Measurements from ENCODE around the gene PGLYRP4.

The PGLYRP4 gene

DNA sequence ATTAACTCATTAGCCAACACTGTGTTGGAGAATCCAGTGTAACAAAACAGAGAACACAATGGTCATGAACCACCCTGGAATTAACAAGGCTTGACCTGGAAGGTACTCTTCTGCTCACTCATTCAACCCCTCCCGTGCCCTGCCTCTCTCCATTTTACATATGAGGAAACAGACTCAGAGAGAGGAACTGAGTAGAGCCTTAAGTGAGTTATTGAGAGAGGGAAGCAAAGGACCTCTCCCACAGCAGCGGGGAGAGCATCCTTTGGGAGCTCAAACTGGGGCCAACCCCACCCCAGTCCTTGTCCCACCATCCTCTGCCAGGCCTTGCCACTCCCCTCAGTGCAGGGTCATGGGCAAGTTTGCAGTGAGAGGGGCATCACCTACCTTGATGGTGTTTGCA is 25.4 kb upstream of the PGLYRP4 start:
- no peak for DNase-seq

DNA sequence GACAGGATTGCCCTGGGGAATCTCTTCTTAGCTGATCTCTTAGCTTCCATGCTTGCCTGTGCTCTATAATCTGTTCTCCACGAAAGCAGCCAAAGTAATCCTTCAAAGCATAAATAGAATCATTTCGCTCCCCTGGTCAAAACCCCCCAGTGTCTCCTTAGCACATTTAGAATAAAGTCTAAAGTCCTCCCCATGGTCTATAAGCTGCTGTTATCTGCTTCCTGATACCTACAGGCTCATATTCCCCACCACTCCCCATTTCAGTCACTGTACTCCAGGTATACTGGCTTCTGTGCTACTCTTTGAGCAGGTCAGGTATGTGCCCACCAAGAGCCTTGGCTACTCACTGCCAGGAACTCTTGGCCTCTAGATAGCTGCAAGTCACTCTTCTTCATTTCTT is 23.9 kb upstream of the PGLYRP4 start:
- DNase-seq = no peak

DNA sequence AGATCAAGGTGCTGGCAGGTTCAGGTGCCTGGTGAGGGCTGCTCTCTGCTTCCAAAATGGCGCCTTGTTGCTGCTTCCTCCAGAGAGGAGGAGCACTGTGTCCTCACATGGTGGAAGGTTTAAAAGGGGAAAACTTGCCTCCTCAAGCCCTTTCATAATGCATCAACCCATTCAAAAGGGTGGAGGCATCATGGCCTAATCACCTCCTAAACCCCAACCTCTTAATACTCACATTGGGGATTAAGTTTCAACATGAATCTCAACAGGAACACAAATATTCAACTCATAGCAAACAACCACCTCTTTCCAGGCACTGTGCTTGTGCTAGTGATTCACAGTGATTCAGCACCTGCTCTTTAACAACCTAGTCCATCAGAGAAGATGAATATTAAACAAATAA is 22.6 kb upstream of the PGLYRP4 start:
- DNase-seq = no peak

DNA sequence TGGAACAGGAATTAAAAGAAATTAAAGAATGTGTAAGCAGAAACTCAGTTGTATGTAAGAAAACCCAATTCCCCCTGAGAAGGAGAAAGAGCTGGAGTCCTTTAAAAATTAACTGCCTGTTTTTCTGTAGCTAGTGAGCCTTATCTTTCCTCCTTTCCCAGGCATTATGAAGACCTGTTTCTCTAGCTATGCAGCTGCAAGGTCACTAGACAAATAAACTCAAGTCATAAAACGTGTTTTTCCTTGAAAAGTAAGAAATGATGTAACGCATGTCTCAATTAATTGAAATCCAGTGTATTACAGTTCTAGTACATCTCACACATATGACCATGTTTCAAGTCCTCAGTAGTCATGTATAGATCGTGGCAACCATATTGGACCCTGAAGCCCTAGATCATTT is 21.5 kb upstream of the PGLYRP4 start:
- no peak for DNase-seq

DNA sequence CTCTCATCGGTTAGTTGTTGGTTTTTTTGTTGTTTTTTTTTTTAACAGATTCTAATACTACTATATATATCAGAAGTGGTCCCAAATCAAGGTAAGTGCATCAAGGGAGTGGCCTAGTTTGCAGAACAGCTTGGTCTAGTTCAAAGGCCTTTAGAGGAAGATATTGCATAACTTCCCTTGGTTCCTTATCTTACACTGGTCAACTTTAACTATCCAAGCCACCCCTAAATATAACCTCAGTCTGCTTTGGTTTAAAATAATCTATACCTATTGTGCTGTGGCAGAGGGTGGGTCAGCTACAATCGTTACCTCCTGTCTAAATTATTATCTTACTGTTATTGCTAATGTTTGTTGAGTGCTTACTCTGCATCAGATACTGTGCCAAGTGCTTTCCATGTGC is 19.9 kb upstream of the PGLYRP4 start:
- DNase-seq = no peak

DNA sequence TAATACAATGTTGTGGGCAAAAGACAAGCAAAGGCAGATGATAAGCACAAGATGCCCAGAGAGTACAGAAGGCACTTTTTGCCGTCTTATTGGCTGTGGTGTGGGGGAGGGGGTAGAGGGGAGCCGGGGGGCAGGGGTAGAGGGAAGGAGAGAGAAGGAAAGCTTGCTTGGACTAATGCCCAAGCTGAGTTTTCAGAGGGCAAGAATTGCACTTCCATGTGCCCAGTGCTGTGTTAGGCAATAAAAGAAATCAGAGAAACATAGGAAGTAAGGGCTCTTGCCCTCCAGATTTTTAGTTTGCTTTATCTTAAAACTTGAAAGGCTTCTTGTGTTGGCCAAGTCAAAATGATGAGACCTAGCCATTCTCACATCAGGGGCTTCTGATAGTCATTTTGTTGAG is 18.4 kb upstream of the PGLYRP4 start:
- no peak for DNase-seq

DNA sequence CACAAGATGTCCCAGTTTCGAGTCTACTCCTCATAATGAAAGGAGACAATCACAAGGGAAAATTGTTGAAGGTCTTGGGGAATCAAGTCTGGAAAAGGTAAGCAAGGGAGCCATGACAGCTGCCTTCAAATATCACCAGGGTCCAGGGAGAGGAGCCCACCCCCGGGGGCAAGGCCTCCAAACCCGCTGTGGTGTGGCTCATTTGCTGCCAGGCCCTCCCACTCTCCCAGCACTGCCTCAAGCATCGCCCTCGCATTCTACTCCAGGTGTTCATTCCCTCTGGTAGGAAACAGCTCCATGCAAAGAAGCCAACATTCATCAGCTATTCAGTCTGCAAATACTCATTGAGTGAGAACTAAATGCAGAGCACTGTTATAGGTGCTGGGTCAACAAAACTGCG is 17.6 kb upstream of the PGLYRP4 start:
- DNase-seq = no peak

DNA sequence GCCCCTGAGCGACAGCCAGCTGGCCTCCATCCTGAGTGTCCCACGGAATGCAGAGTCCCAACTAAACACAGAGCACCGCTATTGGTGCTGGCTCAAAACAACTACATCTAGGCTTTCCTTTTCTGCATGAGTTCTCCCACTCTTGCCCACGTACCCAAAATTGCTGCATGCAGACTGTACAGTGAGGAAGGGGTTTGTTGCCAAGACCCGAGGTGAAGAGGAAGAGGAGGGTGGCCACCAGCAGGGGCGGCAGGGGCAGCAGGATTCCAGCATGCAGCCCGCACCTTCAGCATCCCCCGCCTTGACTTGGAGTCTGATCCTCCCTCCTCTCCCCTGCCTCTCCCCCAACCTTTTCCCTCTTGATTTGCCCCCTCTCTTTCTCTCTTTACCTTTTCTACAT is 17.1 kb upstream of the PGLYRP4 start:
- no peak for DNase-seq

DNA sequence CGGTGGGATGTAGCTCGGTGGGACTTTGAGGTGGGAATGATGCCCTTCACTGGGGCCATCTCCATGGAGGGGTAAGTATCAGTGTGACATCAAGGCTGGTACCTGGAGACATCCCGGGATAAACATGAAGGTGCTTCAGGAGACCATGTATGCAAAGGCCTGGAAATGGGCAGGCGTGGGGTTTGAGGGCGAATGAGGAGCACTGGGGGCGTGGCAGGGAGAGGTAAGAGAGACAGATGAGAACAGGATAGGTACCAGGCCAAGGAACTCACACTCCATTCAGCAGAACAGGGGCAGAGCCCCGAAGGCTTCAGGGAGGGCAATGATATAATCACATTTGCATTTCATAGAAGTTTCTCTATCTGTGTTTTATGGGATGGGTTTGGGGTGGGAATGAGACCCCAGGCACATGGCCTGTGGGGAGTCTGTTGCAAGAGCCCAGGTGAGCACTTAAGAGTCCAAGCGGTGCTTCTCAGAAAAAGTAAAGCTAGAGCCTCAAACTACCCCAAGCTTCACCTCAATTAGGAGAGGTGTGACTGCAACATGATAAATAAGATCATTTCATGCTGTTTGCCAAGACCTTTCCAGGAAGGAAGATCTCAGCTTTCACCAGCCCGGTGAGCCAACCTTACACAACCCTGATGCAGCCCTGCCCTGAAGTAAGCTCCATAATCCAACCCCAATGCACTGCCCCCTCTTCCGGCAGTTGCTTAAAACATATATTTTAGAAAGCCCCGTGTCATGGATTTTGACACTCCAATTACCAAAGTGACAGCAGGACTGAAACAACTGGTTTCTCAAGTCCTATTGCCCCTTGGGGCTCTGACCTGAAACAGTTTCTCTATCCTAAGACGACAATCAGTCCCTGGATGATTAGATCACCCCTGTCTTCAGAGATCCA is 16.4 kb upstream of the PGLYRP4 start:
- DNase-seq = no peak

DNA sequence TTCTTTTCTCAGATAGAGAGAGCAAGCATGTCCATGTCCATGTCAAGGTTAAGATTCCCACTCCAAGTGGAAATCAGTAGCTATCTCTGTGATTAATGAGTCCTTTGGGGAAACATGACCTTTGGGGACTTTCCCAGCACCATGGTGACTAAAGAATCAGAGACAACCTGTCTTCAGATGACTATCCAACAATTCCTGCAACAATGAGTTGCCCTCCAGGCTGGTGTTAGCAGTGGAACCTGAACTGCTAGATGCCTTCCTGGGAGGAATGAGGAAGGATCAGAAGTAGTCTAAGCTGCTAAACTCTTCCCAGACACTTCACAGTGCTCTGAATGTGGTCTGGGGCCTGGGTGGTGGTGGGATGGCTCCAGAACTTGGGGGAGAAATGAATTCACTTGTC is 15.5 kb upstream of the PGLYRP4 start:
- no peak for DNase-seq

DNA sequence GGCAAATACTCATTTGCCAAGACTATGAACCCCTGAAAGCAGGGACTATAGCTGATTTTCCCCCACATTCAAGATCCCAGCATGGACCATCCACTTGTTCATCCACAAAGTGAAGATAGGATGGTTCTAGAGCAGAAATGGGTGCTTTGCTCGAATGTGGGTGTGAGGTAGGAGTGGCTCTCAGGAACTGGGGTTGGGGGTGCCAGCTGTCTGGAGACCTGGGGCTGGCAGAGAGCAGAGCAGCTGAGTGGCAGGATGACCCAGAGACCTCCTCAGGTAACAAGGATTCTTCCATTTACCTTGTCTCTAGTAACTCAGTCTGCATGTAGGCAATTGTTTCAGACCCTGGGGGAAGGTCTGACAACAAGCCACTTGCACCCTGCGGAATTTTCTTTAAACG is 15.0 kb upstream of the PGLYRP4 start:
- no peak for DNase-seq

DNA sequence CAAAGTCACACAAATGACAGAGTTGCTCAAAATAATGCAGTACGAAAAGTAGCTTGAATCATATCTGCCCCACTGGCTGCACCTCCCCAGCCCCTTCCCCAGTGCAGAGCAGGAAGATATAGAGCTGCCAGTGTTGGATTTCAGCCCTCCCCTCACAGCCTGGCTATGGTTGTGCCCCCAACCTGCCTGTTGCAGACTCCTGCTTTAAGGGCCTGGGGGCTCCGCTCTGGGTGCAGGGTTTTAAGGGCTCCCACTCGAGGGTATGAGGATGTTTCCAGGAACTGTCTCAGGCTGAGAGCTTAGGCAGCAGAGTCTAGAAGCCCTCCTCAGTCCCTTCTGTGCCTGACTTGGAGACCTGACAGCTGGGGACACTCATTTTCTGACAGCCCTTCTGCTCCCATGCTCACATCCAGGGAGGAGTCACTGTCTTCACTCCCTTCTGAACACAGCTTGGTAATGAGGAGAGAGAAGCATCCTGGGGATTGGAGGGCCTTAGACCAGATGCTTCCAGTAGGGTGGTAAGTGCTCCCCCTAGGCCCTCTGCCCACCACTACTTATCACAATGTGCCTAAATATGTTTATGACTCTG is 13.6 kb upstream of the PGLYRP4 start:
- no peak for DNase-seq

DNA sequence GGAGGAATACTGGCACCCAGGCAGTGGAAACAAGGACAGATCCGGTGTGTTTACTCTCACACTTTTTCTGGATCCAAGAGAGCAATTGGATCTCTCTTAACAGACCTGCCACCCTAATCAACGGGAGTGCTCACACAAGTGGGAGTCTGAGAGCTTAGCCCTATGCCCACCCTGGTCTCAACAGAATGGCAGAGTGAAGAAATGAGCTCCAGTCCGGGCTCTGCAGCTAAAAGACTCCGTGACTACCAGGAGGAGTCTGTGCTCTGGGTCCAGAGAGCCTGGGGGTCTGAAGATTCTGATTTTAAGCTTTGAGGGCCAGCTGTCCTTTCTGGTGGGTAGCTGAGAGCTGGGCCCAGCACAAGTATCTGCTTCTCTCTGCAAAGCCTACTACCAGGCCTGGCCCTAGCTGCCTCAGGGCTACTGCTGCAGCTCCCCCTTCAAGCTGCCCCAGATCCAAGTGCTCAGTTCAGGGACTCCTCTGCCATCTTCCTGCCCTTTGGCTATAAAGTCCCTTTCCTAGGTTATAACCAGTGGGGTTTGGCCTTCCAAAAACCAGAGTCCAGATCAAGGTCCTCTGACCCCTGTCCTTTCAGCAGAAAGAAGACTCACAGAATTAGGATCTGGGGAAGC is 13.0 kb upstream of the PGLYRP4 start:
- DNase-seq = no peak

DNA sequence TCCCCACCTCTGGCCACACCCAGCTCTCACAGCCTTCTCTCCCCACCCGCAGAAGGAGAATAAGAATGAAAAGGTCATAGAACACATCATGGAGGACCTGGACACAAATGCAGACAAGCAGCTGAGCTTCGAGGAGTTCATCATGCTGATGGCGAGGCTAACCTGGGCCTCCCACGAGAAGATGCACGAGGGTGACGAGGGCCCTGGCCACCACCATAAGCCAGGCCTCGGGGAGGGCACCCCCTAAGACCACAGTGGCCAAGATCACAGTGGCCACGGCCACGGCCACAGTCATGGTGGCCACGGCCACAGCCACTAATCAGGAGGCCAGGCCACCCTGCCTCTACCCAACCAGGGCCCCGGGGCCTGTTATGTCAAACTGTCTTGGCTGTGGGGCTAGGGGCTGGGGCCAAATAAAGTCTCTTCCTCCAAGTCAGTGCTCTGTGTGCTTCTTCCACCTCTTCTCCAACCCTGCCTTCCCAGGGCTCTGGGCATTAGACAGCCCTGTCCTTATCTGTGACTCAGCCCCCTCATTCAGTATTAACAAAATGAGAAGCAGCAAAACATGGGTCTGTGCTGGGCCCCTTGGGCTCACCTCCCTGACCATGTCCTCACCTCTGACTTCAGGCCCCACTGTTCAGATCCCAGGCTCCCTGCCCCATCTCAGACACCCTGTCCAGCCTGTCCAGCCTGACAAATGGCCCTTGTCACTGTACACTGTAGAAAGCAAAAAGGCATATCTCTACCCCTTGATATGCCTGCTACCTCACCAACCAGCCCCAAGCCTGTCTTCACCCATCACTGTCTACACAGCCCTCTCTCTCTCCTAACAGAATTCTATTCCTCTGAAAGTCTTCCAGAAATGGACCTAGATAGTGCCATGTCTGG is 12.2 kb upstream of the PGLYRP4 start:
- DNase-seq = no peak

DNA sequence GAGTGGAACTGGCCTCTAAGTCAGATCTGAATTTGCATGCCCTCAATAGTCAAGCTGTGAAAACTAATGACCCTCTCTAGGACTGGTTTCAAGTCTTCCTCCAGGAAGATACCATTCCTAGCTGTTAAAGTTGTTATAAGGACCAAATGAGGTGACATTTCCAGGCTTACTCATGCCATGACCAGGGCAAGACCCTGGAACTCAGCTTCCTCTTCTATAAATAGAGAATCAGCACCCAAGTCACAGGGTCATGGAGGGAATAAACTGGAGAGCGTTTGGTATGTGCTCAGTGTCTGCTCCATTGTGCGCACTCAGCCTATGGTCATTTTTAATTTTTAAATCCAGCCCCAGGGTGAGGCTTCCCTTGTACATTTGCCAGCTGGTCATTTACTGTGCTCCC is 11.5 kb upstream of the PGLYRP4 start:
- DNase-seq = no peak

DNA sequence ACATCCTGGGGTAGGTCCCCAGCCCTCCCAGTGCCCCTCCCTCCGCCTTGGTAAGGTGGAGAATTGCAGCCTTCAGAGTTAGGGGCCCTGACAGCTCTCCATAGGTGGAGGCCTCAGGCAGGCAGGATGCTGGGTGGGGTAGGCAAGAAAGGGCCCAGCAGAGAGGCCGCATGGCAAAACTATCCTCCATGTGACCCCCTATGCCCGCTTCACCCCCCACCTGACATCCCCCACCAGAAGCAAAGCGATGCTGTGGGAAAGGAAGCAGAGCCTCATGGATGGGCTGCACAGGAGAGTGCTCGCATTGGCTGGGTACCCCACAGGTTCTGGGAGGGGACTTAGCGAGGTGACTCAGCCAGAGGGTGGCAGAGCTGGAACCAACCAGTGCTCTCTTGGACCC is 10.6 kb upstream of the PGLYRP4 start:
- no peak for DNase-seq

DNA sequence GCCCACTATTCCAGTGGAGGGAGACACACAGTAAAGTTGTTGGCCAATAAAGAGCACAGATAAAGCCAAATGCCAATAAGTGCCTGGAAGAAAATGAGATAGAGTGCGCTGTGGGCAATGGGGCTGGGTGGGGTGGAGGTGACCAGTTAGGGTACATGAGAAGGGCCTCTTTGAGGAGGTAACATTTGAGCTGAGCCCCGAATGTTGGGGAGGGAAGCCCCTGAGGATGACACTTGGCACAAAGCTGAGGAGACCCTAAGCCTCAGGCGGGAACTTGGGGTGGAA is 10.0 kb upstream of the PGLYRP4 start:
- no peak for DNase-seq

DNA sequence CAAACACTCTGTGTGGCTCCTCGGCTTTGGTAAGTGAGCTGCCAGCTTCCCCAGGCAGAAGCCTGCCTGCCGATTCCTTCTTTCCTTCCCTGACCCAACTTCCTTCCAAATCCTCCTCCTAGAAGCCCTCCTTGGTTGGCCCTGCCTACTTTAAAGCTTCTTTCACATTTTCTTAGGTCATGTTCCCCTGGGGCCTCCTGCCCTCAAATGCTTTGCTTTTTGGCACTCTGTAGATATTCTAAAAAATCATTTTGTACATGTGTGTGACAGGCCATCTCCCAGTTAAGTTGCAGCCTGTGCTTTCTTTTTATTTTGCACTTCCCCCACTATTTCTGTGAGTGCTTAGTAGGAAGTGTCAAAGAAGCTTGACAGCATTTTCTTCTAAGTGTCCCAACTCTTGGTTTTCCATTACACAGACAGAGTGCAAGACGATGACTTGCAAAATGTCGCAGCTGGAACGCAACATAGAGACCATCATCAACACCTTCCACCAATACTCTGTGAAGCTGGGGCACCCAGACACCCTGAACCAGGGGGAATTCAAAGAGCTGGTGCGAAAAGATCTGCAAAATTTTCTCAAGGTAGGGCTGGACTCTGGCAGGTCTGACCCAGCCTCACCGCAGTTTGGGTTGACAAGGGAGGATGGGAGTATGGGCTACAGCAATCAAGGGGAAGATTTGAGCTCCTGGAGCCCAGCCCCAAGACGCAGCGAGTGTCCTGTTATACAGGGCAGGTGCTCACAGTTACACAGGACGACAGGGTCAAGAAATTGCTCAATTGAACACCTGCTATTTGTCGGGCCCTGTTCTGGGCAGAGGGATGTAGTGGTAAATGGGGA is 9.4 kb upstream of the PGLYRP4 start, which contains the start of gene S100A9:
S100A9 (plus strand) TSS at position 2 of the 838 bp plus-strand sequence; CDS start at position 432, 430 bp downstream.
- no peak for DNase-seq

DNA sequence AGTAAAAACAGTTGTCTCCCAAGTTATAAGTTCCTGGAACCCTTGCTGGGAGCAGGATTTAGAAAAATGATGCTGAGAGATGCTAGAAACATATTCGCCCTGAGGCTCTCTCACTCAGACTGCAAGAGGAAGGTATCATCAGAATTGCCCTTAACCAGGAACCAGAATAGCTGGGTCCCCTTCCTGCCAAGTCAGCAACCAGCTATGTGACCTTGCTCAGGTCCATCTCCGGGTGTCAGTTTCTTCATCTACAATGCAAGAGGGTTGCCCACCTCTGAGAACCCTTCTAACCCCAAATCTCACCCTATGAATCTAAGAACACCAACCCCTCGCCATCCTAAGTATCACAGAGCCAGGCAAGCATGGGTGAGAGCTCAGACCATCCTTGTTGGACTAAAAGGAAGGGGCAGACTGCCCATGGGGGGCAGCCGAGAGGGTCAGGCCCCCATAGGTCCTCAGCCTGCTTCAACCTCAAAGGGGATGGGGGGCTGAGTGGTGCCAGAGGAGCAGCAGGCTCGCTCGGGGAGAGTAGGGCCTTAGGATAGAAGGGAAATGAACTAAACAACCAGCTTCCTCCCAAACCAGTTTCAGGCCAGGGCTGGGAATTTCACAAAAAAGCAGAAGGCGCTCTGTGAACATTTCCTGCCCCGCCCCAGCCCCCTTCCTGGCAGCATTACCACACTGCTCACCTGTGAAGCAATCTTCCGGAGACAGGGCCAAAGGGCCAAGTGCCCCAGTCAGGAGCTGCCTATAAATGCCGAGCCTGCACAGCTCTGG is 8.6 kb upstream of the PGLYRP4 start:
- DNase-seq = no peak

DNA sequence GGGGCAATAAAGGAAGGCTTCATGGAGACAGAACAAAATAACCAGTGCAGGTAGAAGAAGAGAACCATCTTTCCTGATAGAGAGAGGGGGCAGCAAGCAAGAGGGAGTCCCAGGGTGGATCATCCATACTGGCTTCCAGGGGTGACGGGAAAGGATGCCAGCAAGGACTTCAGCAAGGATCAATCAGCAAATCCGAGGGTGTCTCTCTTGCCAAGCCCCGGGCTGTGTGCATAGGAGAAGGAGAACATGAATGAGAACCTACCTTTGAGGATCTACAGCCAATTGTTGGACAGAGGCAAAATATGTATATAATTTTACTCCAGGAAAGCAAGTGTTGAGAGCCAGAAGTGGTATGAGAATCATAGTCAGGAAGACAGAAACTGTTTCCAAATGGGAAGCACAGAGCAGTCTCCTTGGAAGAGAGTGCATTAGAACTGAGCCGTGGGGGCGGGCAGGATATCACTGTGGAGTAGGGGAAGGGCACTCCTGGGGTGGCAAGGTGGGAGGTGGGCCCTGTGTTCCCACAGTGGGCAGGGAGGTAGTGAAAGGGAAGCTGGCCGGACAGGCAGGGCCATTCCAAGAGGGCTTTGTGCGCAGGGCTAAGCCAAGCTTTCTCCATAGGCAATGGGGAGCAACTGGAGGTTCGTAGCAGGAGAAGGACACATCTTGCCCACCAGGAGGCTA is 7.9 kb upstream of the PGLYRP4 start:
- DNase-seq = no peak
